GM12865 (cell line): ENCODE data around the gene ARHGDIA.

ENCODE experiments used
- DNase-seq: peaks from one replicate; pipeline ENCODE4 v3.0.0; 2010; ENCODE audit warnings: low read depth
- H3K4me3 ChIP-seq: 2 replicates; pipeline ENCODE4 v1.5.1; 2011; ENCODE audit warnings: mild to moderate bottlenecking, low read depth, low read length, control low read depth
- CTCF ChIP-seq: IDR thresholded peaks from 2 replicates; pipeline ENCODE4 v1.5.1; 2011; ENCODE audit warnings: low read length, control low read depth, low read depth, inconsistent platforms; ENCODE audit not compliant: insufficient read depth; ENCODE audit errors: missing control alignments

The ARHGDIA gene

GRCh38 chr17:81904600-81905423 lies 33.7 kb upstream of the ARHGDIA start:
- no peak for DNase-seq
- H3K4me3 ChIP-seq, result no peak overlapping the region
- TF ChIP-seq CTCF, result no peak

GRCh38 chr17:81903896-81904599 lies 32.9 kb upstream of the ARHGDIA start:
- no peak overlapping the region for H3K4me3 ChIP-seq
- DNase-seq, result no peak
- no peak for TF ChIP-seq CTCF

GRCh38 chr17:81903415-81903831 lies 32.3 kb upstream of the ARHGDIA start:
- DNase-seq, result no peak
- H3K4me3 ChIP-seq, result no peak overlapping the region
- no peak for TF ChIP-seq CTCF

- H3K4me3 ChIP-seq, result no peak overlapping the region
- TF ChIP-seq CTCF, result no peak
- DNase-seq, result peak; percentile 35
These were observed 31.7 kb upstream of the ARHGDIA start for GRCh38 chr17:81902653-81903414.

- DNase-seq, result no peak
- no peak within 1 kb of the TSS for H3K4me3 ChIP-seq
- TF ChIP-seq CTCF, result no peak
These were observed 31.0 kb upstream of the ARHGDIA start, which contains the start of gene NPB for GRCh38 chr17:81902023-81902652. Gene NPB, plus strand, starts transcription at chr17:81902238. Its CDS starts 40 bp downstream, at chr17:81902278.
